ENCODE results near the gene TMEM181.
"Not testable (repeated sequence)": the region's sequence is repeated elsewhere in the genome, so short reads cannot be mapped to it uniquely, and the experiment has no call there.

Gene TMEM181

DNA sequence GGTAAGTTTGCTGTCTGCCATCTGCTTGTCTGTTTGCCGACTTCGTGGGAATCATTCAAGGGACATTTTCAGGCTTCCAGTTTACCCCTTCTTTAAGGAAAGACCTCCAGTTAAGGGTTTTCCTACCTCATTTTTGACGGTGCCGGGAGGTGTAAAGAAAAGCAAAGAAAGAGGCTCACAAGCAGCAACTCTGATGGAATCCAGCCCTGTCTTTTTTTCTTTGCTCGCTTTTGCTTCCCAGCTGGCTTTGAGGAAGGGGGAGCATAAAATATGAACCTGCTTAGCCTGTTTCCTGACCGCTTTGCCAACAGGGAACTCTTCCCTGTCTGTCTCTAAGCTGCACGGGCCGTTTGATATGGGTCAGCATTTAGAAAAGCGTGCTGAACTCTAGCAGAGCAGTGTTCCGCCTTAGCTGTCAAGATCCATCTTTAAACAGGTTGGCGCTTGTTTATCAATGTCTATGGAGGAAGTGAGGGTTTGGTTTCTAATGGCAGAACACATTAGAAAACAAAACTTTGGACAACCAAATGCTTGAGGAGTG lies 103.8 kb downstream of the TMEM181 start:
- DNase-seq (ENCODE audit: low spot score), result no peak

DNA sequence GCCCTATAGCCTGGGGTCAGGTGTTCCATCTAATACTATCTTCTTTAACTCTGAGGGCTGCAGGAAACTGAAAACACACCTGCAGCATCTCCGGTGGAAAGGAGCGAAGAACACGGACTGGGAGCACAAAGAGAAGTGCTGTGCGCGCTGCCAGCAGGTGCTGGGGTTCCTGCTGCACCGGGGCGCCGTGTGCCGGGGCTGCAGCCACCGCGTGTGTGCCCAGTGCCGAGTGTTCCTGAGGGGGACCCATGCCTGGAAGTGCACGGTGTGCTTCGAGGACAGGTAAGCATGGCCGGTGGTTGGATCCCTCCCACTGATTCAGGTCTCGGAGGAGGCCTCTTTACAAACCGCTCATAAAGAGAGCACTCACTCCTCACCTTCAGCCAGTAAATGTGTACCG lies 105.4 kb downstream of the TMEM181 start:
- no peak for DNase-seq (ENCODE audit: low spot score)

GRCh38 chr6:158666628-158667359 lies 106.9 kb downstream of the TMEM181 start:
- DNase-seq (ENCODE audit: low spot score), result peak; percentile 40

GRCh38 chr6:158667360-158667981 lies 107.6 kb downstream of the TMEM181 start:
- DNase-seq (ENCODE audit: low spot score), result no peak

DNA sequence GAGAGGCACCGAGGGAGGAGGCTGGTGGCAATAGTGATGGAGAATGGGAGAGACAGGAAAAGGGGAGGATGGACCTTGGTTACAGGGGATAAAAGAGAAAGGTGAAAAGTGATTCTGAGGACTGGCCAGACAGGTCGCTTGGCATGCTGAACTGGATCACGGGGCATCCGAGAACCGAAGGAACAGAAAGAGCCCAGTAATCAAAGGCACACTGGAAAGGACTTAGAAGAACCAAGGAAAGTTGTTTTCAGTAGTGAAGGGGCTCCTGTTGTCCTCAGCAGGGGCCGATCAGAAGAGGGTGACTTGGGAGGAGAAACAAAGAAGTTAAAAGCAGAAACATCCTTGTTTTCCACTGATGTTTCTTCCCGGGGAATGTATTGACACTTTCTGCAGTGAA lies 108.8 kb downstream of the TMEM181 start:
- DNase-seq (ENCODE audit: low spot score), result no peak

DNA sequence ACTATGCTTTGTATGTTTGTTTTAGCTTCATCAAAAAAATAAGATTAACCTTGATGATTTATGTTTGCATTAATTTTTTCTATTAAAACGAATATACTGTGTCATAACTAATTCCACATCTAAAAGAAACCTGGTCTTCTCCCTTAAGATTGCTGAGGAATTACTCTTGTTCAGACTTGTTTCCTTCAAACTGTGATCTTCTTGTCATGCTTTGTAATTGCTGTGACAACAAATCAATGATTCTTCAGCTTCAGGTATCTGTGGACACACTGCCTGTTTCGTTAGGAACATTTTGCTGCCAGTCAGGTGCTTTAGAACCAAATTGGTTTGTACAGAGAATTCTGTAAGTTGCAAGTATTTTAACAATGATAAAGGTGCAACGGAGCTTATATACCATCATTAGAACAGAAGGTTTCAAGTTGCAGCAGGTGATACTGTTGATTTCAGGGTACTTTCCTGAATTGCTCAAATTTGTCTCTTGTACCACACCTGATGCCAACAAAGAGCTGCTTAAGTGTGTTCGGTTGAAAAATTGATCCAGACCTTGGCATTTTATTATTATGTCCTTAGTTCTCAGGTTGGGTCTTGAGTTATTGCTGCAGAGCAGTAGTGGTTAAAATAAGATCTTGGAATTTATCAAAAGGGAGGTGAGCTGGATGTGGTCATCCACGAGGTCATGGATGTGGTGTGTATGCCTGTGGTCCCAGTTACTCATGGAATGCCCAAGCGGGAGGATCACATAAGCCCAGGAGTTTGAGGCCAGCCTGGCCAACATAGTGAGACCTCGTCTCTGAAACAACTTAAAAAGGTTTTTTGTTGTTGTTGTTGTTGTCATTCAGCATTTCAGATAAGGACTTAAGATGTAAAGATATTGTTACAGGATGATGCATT lies 109.5 kb downstream of the TMEM181 start:
- DNase-seq (ENCODE audit: low spot score), result no peak

GRCh38 chr6:158672119-158672518 lies 112.2 kb downstream of the TMEM181 start:
- not testable (repeated sequence) for DNase-seq (ENCODE audit: low spot score)

DNA sequence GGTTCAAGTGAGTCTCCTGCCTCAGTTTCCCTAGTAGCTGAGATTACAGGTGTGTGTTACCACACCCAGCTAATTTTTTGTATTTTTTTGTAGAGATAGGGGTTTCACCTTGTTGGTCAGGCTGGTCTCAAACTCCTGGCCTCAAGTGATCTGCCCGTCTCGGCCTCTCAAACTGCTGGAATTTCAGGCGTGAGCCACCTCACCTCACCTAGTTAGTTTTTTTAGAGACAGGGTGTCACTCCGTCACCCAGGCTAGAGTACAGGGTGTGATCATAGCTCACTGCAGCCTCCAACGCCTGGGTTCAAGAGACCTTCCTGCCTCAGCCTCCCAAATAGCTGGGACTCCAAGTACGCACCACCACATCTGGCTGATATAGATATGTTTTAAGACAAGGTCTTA lies 112.8 kb downstream of the TMEM181 start:
- no peak for DNase-seq (ENCODE audit: low spot score)

GRCh38 chr6:158674342-158675131 lies 114.6 kb downstream of the TMEM181 start:
- no peak for DNase-seq (ENCODE audit: low spot score)

DNA sequence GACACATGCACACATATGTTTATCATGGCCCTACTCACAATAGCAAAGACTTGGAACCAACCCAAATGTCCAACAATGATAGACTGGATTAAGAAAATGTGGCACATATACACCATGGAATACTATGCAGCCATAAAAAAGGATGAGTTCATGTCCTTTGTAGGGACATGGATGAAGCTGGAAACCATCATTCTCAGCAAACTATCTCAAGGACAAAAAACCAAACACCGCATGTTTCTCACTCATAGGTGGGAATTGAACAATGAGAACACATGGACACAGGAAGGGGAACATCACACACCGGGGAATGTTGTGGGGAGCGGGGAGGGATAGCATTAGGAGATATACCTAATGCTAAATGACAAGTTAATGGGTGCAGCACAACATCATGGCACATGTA lies 117.2 kb downstream of the TMEM181 start:
- not testable (repeated sequence) for DNase-seq (ENCODE audit: low spot score)

DNA sequence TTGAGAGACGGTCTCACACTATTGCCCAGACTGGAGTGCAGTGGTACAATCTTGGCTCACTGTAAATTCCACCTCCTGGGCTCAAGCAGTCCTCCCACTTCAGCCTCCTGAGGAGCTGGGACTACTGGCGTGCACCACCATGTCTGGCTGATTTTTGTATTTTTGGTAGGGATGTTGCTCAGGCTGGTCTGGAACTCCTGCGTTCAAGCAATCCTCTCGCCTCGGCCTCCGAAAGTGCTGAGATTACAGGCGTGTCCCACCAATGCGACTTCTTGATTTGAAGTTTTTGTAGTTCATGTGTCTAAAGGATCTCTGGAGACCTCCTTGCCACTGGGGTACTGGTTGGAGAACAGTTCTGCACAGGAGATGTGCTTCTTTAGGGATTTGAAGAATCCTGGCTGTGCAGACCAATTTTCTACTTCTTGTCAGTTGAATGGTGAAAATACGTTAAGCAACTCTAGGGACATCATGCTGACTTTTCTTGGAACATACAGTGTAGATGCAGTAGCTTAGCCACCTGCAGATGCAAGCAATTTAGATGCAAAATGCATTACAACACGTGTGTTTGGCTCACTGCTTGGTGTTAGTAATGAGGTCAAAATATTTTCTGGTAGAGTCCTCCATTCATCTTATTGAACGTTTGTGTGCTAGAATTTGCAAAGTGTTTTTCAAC lies 118.2 kb downstream of the TMEM181 start:
- no peak for DNase-seq (ENCODE audit: low spot score)

- DNase-seq (ENCODE audit: low spot score), result no peak
Measured at GRCh38 chr6:158680015-158680414, 120.1 kb downstream of the TMEM181 start.

GRCh38 chr6:158680481-158680880 lies 120.6 kb downstream of the TMEM181 start:
- no peak for DNase-seq (ENCODE audit: low spot score)

- no peak for DNase-seq (ENCODE audit: low spot score)
Measured at GRCh38 chr6:158684311-158684710, 124.4 kb downstream of the TMEM181 start.

DNA sequence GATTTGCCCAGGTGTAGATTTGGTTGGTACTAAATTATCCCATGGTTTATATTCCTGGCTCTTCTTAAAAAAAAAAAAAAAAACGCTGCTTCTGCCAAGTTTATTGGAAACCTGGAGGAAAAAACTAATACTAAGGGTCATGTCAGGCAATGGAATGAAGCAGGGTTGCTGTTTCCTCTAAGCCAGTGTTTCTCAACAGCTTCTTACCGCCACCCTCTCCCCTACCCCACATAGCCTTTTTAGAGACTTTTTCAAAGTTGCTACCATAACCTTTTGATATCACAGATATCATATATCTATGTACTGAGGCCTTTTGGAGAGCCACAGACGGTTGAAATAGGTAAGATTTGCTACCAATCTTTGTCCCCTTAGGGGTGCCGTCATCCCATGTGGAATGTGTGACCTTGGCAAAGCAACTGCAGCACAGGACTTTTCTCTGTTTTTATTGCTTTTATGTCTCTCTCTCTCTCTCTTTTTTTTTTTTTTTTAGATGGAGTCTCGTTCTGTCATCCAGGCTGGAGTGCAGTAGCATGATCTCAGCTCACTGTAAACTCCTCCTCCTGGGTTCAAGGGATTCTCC lies 124.9 kb downstream of the TMEM181 start:
- DNase-seq (ENCODE audit: low spot score), result no peak
